ENCODE data around the gene BHLHE41.
A peak's percentile ranks its signal among the peaks of the same experiment; 100 is the strongest.

The BHLHE41 gene

DNA sequence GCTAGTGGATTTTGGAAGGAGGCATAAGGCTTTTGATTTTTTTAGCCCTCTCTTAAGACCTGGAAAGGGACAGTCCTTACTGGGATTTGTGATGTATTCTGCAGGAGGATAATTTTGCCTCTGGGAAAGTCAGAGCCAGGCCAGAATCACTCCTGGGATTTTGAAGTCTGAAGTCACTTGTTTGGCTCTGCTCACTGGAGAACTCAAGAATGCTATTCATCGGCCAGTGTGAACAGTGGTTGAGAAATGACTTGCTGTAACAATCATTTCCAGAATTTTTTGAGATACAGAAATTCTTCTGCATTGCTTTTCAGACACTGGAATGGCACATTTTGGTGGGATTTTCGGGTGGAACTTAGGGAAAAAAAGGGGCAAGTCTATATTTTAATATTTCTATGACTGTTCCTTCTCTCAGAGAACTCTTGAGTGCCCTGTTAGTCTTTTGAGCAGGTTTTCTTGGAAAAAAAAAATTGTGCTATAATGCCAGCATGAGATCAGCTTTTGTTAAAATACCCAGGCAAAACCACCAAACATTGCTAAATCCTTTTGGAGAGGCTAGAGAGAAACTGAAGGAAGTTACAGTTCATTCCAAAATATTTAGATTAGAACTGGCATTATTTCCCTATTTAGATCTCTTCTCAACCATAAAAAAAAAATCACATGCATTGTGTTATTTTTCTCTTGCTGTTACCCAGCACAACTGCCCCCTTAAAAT is 26.1 kb upstream of the BHLHE41 start:
- DNase-seq (ENCODE audit: low read depth): peak; percentile 89
- no peak overlapping the region for H3K4me3 ChIP-seq (ENCODE audit: low read length)
- TF ChIP-seq, protein P1, sequence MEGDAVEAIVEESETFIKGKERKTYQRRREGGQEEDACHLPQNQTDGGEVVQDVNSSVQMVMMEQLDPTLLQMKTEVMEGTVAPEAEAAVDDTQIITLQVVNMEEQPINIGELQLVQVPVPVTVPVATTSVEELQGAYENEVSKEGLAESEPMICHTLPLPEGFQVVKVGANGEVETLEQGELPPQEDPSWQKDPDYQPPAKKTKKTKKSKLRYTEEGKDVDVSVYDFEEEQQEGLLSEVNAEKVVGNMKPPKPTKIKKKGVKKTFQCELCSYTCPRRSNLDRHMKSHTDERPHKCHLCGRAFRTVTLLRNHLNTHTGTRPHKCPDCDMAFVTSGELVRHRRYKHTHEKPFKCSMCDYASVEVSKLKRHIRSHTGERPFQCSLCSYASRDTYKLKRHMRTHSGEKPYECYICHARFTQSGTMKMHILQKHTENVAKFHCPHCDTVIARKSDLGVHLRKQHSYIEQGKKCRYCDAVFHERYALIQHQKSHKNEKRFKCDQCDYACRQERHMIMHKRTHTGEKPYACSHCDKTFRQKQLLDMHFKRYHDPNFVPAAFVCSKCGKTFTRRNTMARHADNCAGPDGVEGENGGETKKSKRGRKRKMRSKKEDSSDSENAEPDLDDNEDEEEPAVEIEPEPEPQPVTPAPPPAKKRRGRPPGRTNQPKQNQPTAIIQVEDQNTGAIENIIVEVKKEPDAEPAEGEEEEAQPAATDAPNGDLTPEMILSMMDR (conservative IDR thresholded peaks at IDR 0.05; ENCODE audit: low read length): no peak

DNA sequence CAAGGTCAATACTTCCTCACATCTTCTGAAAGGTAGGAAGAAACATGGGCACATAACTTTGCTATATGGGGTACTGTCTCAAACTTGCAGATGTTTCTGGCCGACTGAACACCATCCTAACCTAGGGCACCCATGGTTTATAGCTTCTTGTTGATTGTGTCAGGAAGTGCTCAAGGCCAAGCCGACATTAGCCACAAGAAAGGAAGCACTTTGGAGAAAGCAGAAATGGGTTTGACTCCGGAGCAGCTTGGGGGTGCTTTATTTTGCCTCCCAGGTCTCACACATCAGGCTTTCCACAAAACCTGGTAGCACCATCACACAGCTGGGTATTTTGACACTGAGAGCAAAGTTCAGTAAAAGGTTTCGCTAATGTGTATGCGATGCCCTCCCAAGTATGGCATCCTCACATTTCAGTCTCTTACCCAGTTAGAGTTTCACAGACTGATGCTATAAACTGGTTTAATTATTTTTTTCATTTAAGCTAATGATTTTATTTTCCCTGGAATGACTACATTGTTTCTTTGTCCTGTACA is 25.2 kb upstream of the BHLHE41 start:
- TF ChIP-seq, protein P1 (conservative IDR thresholded peaks at IDR 0.05; ENCODE audit: low read length): no peak
- no peak for DNase-seq (ENCODE audit: low read depth)
- no peak overlapping the region for H3K4me3 ChIP-seq (ENCODE audit: low read length)

DNA sequence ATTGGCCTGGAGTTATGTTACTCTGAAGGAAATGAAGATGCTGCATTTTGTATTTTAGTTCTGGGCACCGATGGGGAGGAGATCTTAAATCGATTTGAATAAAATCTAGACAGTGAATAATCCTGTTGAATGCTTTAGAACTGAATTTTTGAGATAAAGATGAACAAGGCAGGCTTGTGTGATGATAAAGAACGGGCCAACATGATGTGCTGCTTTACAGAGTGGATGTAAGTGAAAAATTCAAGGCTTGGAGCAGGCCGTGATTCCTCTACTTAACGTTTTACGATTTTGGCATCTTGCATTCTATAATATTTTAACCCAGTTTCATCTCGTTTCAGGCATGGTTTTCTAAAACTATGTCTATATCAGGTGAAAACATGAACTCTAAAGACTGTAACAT is 23.5 kb upstream of the BHLHE41 start:
- no peak overlapping the region for H3K4me3 ChIP-seq (ENCODE audit: low read length)
- TF ChIP-seq, protein P1 (conservative IDR thresholded peaks at IDR 0.05; ENCODE audit: low read length): no peak
- DNase-seq (ENCODE audit: low read depth): no peak

DNA sequence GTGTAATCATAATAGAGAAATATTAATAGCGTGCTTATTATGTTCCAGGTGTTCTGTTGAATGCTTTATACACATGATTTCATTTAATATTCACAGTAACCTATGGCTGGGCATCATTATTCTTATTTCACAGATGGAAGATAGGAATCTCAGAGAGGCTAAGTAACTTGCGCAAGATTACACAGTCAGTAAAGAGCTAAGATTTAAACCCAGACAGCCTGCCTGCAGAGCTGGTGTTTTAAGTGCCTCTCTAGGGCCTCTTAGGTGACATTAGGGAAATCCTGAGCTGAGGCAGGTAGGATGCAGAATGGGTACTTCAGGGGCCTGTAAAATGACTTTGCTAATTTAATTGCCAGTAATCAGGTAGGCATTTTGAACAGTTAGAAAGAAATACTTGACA is 18.5 kb upstream of the BHLHE41 start:
- H3K4me3 ChIP-seq (ENCODE audit: low read length): no peak overlapping the region
- TF ChIP-seq, protein P1 (conservative IDR thresholded peaks at IDR 0.05; ENCODE audit: low read length): no peak
- no peak for DNase-seq (ENCODE audit: low read depth)

DNA sequence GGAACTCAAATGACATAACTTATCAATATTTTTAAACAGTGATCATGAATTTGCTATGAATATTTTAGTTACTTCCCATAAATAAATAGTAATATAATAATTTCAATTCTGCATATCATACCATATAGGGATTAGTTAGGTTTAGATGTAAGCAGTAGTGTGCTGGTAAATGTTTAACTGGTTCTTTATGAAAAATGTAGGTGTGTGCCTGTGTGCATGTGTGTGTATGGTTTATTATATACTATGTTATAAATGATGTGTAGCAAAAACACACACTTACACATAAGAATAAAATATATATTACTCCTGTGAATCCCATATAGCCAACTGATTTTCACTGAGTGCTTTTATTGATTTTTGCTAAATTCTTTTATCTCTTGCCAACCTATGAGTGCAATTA is 14.0 kb upstream of the BHLHE41 start:
- DNase-seq (ENCODE audit: low read depth): no peak
- TF ChIP-seq, protein P1 (conservative IDR thresholded peaks at IDR 0.05; ENCODE audit: low read length): no peak
- no peak overlapping the region for H3K4me3 ChIP-seq (ENCODE audit: low read length)

DNA sequence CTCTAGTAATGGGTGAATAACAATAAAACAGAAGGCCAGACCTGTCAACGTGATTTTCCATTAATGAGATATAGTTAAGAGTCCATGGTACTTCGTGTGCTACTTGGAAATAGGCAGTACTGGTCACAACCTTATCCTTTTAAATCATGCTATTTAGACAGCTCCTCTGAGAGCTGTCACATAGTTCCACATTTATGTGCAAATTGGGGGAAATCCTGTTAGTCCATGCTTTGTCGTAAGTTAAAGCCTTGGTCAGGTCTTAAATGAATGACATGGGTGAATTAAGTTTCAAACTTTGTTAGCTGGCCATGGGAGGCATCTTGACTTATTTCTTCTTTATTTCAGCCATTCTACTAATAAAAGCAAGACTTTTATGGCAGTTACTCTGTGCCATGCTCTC is 11.9 kb upstream of the BHLHE41 start:
- no peak overlapping the region for H3K4me3 ChIP-seq (ENCODE audit: low read length)
- TF ChIP-seq, protein P1 (conservative IDR thresholded peaks at IDR 0.05; ENCODE audit: low read length): no peak
- DNase-seq (ENCODE audit: low read depth): no peak

DNA sequence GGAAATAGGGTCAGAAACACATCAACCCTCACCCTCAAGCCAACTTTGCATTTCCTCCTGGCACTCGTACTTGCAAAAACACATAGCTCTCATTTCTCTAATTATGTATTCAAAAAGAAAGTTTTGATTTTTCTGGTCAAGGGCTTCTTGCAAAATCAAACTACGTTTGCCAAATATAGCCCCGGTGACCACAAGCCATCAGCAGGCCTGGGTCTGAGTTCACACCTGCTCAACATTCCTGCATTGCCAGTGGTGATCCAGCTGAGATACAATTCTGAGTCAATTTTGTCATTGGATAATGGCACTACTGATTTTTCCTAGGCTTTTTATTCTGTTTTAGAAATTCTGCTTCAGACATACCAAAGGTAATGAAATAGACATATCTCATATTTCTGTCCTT is 10.7 kb upstream of the BHLHE41 start:
- TF ChIP-seq, protein P1 (conservative IDR thresholded peaks at IDR 0.05; ENCODE audit: low read length): no peak
- DNase-seq (ENCODE audit: low read depth): no peak
- H3K4me3 ChIP-seq (ENCODE audit: low read length): no peak overlapping the region

All from AG10803 (cell line).